ENCODE measurements around the gene TRIP13. TPM values are rescaled to one million over a fixed set of nuclear protein-coding genes. Genes with fewer than 3 reads are reported as not detected.

TRIP13 gene
- total and polyA plus RNA-seq, 12 donors, result 0.30 to 5.0 (median 0.78) TPM

- no peaks in the 10 kb centered on the region for H3K36me3 ChIP-seq (replicated peaks in 1 of 2)
- WGBS, 4 donors, result 83 to 89% (median 84%) methylated on average over 10 to 11 of the region's 11 CpGs
- intact Hi-C loops (cut with DNase I), result no loop called here
- peak in 1 of 7 donors; percentile 27 for DNase-seq
- no peak overlapping the region for H3K4me3 ChIP-seq
- H3K27me3 ChIP-seq, result no peaks in the 10 kb centered on the region
- H3K4me1 ChIP-seq (replicated peaks in 1 of 2), result peaks cover 0 to 9% of the 10 kb centered on the region in 2 donors
- no peak overlapping the region for H3K27ac ChIP-seq
- H3K9me3 ChIP-seq (replicated peaks in 1 of 3), result no peaks in the 10 kb centered on the region
- no peak for TF ChIP-seq CTCF (IDR thresholded peaks at IDR 0.05)
- TF ChIP-seq POLR2A (IDR thresholded peaks at IDR 0.05), result no peak
Observed at GRCh38 chr5:943201-943917, 50.7 kb downstream of the TRIP13 start.

- peak in 2 of 7 donors; percentile 9 to 25 for DNase-seq
- Histone ChIP-seq H3K27ac (no peak overlapping the region), H3K27me3 (no peaks in the 10 kb centered on the region), H3K4me3 (no peak overlapping the region), H3K9me3 (replicated peaks in 1 of 3) (no peaks in the 10 kb centered on the region), H3K4me1 (replicated peaks in 1 of 2) (peaks cover 0 to 9% of the 10 kb centered on the region in 2 donors), H3K36me3 (replicated peaks in 1 of 2) (no peaks in the 10 kb centered on the region)
- intact Hi-C loops (cut with DNase I), result no loop called here
- TF ChIP-seq POLR2A (IDR thresholded peaks at IDR 0.05) (no peak), CTCF (IDR thresholded peaks at IDR 0.05) (no peak)
- WGBS, 4 donors, result 59 to 65% (median 62%) methylated on average over 7 of the region's 7 CpGs
Observed at GRCh38 chr5:943918-944620, 51.4 kb downstream of the TRIP13 start.

GRCh38 chr5:944621-944927, 51.9 kb downstream of the TRIP13 start:
- TF ChIP-seq CTCF (IDR thresholded peaks at IDR 0.05), result no peak
- no peak for TF ChIP-seq POLR2A (IDR thresholded peaks at IDR 0.05)
- 82 to 87% (median 85%) methylated on average over 6 of the region's 6 CpGs for WGBS, 4 donors
- DNase-seq, result no peak
- Histone ChIP-seq H3K4me3 (no peak overlapping the region), H3K27me3 (no peaks in the 10 kb centered on the region), H3K9me3 (replicated peaks in 1 of 3) (no peaks in the 10 kb centered on the region), H3K27ac (no peak overlapping the region), H3K4me1 (replicated peaks in 1 of 2) (peaks cover 0 to 9% of the 10 kb centered on the region in 2 donors), H3K36me3 (replicated peaks in 1 of 2) (no peaks in the 10 kb centered on the region)
- intact Hi-C loops (cut with DNase I), result no loop called here

GRCh38 chr5:944992-945685, 52.5 kb downstream of the TRIP13 start:
- intact Hi-C loops (cut with DNase I), result no loop called here
- no peaks in the 10 kb centered on the region for H3K36me3 ChIP-seq (replicated peaks in 1 of 2)
- H3K27me3 ChIP-seq, result no peaks in the 10 kb centered on the region
- peaks cover 0 to 9% of the 10 kb centered on the region in 2 donors for H3K4me1 ChIP-seq (replicated peaks in 1 of 2)
- no peaks in the 10 kb centered on the region for H3K9me3 ChIP-seq (replicated peaks in 1 of 3)
- no peak for TF ChIP-seq CTCF (IDR thresholded peaks at IDR 0.05)
- TF ChIP-seq POLR2A (IDR thresholded peaks at IDR 0.05), result no peak
- 73 to 92% (median 78%) methylated on average over 6 to 12 of the region's 12 CpGs for WGBS, 4 donors
- no peak overlapping the region for H3K27ac ChIP-seq
- no peak overlapping the region for H3K4me3 ChIP-seq
- DNase-seq, result peak in 2 of 7 donors; percentile 5 to 29
